Measurements from ENCODE around the gene WFIKKN1.

The WFIKKN1 gene

GRCh38 chr16:675884-676564 is 45.2 kb downstream of the WFIKKN1 start:
- no peak for DNase-seq

GRCh38 chr16:676565-676902 is 45.7 kb downstream of the WFIKKN1 start:
- DNase-seq, result no peak

- no peak for DNase-seq
These were observed 46.1 kb downstream of the WFIKKN1 start for GRCh38 chr16:676913-677312.

GRCh38 chr16:677316-678190 is 46.8 kb downstream of the WFIKKN1 start:
- DNase-seq, result no peak

GRCh38 chr16:678209-678857 is 47.5 kb downstream of the WFIKKN1 start:
- no peak for DNase-seq

- peak; percentile 78 for DNase-seq
These were observed 48.4 kb downstream of the WFIKKN1 start for GRCh38 chr16:678858-679813.

GRCh38 chr16:679814-680624 is 49.2 kb downstream of the WFIKKN1 start, which contains the start of gene STUB1:
Gene STUB1, plus strand, starts transcription at chr16:680410. Its CDS starts 116 bp downstream, at chr16:680526.
- DNase-seq, result peak; percentile 97

- DNase-seq, result no peak
These were observed 49.8 kb downstream of the WFIKKN1 start for GRCh38 chr16:680625-680945.

- no peak for DNase-seq
These were observed 50.4 kb downstream of the WFIKKN1 start for GRCh38 chr16:680967-681745.

- no peak for DNase-seq
These were observed 51.1 kb downstream of the WFIKKN1 start for GRCh38 chr16:681746-682427.

GRCh38 chr16:682493-683395 is 52.0 kb downstream of the WFIKKN1 start:
- no peak for DNase-seq

GRCh38 chr16:683396-684070 is 52.7 kb downstream of the WFIKKN1 start:
- no peak for DNase-seq

All from right forelimb (tissue), 1 donor.